HG03025 (cell line): ENCODE results near the gene LILRB5.
"Not testable (repeated sequence)": the region's sequence is repeated elsewhere in the genome, so short reads cannot be mapped to it uniquely, and the experiment has no call there.

Experiments
- ATAC-seq: cut with Tn5 transposase; IDR thresholded peaks from one replicate; pipeline ENCODE4 v1.9.1; 2021; ENCODE audit warnings: mild to moderate bottlenecking, moderate library complexity; ENCODE audit not compliant: unreplicated experiment, low FRiP score

LILRB5 gene

GRCh38 chr19:54257116-54257480 is at the start of gene LILRB5:
Gene LILRB5 (minus strand): TSS chr19:54257273. CDS start chr19:54257193, 80 bp downstream.
- ATAC-seq: no peak

DNA sequence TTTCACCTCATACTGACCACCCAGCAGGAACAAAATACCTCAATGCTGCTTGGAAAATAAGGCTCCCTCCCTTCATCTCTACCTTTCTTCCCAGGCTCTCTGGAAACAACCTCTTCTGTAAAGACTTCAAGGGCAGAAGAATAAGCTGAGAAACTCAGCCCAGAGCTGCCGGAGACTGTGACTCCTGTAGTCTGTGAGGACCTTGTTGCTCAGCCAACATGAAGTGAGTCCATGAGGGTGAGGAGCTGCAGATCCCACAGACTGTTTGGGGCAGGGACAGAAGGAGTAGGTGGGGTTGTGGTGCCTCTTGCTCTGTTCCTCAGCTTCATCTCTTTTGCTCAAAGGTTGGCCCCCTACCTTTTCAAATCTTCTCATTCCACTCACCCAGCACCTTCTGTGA is 48.1 kb upstream of the LILRB5 start:
- ATAC-seq: no peak

DNA sequence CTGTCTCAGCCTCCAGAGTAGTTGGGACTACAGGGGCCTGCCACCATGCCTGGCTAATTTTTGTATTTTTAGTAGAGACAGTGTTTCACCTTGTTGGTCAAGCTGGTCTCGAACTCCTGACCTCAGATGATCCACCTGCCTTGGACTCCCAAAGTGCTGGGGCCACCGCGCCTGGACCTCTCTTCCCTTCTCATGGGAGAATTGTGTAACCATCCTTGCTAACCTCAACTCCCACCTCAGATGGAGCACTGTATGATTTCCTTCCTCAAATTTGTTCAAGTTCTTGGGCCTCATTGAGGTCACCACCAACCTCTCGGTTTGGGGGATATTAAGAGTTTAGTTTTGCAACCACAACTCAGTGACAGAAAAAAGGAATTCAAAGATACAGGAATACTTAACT is 45.2 kb upstream of the LILRB5 start:
- no peak for ATAC-seq

DNA sequence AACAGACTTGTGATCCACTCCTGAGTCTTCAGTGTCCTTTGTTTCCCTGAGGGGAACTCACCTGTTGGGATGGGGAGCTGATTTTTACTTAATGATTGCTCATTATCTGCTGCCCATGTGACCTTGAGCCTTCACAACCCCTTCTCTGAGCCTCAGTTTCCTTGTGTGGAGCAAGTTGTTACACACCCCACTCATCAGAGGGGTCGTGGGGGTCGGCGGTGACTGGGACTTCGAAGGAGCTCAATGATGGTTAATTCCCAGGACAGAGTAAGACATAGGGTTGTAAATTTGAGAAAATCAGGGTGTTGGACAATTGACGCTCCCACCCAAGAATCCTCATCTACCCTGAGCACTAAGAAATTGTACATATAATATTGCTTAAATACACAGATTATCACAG is 42.4 kb upstream of the LILRB5 start:
- ATAC-seq: no peak

DNA sequence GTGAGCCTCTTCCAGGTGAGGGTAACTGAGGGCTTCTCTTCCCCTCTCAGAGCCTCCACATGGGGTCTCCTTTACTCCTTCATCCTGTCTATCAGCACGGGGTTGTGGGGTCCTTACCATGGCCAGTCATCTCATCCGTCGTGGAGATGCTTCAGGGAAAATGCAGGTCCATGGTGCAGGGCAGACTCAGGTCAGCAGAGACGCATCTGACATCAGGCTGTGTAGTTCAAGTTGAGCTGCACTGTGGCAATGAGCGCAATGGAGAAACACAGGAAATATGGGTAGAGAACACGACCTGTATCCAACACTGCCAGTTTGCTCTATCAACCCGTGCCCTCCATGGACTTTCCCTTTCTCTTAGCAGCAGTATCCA is 42.0 kb upstream of the LILRB5 start:
- ATAC-seq: no peak

DNA sequence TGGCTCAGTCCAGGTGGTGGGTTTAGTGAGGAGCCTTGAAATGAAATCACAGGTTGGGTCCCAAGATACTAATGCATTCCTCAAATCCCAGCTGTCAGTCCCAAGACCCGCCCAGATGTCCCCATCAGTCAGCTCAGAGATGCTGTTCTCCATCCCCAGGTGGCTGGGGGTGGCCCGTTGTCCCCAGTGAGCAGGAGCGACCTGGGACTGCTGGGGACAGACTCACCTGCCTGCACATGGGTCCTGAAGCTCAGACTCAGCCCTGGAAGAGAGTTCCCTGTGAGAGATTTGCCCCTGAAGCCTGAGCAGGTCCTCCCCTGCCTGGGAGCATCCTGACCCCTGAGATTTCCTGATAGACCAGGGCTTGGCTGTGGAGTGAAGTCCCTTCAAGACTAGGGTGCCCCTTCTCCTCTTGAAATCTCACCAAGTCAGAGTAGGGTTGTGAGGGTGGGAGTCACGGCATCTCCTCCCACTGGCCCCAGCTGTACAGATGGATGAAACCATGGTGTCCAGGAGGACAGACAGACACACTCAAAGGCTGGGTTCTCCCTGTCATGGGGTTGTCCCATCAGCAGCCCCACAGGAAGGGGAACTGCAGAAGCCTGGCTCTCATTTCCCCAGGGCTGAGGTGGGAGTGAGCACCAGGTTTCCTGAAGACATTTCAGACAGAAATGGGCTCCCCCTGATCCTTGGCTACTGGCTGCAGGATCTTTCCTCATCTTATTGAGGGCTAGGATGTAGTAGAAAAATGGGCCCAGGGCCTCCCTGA is 41.5 kb upstream of the LILRB5 start:
- ATAC-seq: no peak

GRCh38 chr19:54297759-54298305 is 40.8 kb upstream of the LILRB5 start:
- ATAC-seq: no peak

GRCh38 chr19:54294539-54294938 is 37.5 kb upstream of the LILRB5 start:
- no peak for ATAC-seq

GRCh38 chr19:54289160-54289559 is 32.1 kb upstream of the LILRB5 start:
- not testable (repeated sequence) for ATAC-seq

- no peak for ATAC-seq
Measured at GRCh38 chr19:54287456-54287855, 30.4 kb upstream of the LILRB5 start.

GRCh38 chr19:54286283-54286682 is 29.2 kb upstream of the LILRB5 start:
- ATAC-seq: not testable (repeated sequence)

DNA sequence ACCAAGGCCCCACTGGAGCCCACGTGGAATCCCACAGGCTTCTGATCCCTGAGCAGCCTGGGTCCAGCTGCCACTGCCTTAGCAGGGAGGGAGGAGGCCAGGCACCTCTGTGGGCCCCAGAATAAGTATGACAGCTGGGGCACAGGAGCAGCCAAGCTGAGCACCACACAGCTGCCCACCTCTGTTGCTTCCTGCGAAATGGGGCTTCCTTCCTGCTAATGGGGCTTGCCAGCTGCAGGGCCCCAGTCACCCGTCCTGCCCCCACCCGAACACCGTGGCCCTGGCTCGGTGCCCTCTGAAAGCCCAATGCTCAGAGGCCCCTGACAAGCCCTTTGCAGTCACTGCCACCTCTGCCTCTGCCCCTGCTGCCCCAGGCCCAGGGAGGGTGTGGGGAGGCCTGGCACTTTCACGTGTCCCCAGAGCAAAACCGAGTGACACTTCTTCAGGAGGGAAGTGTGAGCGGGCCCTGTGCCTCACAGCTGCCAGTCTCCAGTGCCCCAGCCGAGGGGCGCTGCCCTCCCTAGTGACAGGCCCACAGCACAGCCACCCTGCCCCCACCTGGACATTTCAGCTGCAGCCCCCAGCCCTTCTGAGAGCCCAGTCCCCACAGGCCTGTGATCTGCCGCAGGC is 28.5 kb upstream of the LILRB5 start:
- not testable (repeated sequence) for ATAC-seq

- ATAC-seq: no peak
Measured at GRCh38 chr19:54282686-54283470, 25.8 kb upstream of the LILRB5 start.

- ATAC-seq: not testable (repeated sequence)
Measured at GRCh38 chr19:54281729-54282075, 24.6 kb upstream of the LILRB5 start.

DNA sequence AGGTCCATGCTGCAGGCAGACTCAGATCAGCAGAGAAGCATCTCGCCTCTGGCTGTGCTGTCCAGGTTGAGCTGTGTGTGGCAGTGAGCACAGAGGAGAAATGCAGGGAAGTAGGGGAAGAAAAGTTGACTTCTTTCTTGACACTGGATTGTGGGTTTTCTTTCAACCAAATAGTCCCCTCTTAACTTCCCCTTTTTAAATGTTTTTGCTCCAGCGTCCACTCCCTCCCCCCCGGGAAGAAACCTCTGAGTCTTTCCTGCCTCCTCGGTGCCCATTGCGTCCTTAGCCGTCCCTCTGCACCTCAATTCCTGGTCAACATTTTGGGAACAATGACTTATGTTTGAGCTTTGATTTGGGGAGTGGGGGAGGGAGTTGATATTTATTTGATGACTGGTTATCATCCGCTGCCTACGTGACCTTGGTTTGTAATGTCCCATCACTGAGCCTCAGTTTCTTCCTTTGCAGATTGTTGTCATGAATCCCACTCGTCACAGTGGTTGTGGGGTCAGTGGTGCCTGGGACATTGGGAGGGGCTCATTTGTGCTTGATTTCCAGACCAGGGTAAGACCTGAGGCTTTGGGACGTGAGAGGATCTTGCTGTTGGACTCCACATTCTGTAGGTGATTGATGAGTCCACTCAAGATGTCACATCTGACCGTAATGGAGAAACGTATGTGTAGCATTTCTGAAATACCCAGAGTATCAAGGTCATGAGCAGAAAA is 24.1 kb upstream of the LILRB5 start, which contains the start of gene LILRB2:
Gene LILRB2, minus strand, starts transcription at position 104 of the 722 bp plus-strand sequence. CDS start 614 bp downstream, outside the sequence.
- ATAC-seq: no peak

DNA sequence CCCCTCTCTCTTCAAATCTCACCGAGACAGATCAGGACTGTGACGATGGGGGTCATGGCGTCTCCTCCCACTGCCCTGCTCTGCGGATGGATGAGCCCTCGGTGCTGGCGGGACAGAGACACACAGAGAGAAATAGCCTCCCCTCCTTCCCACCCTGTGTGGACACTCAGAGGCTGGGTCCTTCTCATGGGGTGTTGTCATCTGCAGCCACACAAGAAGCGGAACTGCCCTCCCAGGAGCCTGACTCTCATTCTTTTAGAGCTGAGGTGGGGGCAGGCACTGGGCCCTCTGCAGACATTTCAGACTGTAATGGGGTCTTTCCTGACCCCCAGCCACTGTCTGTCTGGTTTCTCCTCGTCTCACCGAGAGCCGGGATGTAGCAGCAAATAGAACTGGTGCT is 23.4 kb upstream of the LILRB5 start:
- not testable (repeated sequence) for ATAC-seq

DNA sequence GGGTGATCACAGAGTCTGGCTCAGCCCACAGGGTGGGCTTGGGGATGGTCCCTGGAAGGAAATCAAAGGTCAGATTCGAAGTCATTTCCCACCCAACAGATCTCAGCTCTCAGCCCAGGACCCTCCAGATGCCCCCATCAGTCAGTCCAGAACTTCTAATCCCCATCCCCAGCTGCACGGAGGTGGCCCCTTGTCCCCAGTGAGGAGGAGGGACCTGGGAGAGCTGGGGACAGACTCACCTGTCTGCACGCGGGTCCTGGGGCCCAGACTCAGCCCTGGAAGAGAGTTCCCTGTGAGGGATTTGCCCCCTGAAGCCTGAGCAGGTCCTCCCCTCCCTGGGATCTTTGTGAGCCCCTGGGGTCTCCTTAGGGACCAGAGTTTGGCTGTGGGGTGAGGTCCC is 23.0 kb upstream of the LILRB5 start:
- ATAC-seq: not testable (repeated sequence)

DNA sequence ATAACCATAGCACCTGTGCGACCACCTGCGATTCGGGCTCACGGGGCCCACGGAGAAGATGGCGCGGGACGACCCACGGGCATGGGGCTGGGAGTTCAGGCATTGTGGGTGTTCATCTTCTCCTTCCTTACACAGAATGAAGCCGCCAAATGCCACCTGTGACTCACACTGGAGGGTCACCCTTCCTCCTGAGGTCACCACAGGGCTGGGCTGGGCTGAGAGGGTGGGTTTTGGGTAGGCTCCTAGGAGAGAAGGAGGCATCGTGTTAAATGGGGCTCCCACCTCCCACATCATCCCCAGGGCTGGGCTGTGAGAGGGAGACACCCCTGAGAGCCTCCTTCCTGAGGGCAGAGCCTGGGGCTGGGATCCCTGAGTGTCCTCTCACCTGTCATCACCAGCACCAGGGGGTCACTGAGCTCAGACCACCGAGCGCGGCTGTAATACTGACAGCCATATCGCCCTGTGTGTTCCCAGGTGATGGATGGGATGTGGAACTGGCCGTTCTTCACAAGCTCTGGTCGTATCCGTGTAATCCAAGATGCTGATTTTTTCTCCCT is 22.4 kb upstream of the LILRB5 start:
- ATAC-seq: no peak

DNA sequence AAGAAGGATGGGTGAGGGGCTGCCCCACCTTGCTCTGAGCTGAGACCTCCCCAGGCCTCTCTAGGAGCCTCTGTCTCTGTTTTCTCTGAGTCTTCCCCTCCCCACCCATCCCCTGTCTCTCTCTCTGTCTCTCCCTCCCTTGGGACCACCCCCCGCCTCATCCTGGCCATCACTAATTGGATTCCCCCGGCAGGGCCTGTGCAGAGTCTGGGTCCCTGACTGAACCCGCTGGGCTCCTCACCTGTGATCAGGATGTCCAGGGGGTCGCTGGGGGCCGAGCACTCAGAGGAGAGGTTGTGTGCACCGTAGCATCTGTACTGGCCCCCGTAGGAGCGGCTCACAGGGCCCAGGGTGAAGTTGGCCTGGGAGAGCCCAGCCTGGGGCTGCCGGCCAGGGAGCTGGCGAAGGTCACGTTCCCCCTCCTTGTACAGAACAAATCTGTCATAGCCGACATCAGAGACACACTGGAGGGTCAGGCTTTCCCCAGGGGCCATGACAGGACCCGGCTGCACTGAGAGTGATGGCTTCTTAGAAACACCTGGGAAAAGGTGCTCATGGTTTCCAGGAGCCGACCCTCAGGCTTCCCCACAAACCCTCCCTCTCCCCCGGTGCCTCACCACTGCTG is 21.6 kb upstream of the LILRB5 start:
- not testable (repeated sequence) for ATAC-seq

GRCh38 chr19:54278056-54278455 is 21.0 kb upstream of the LILRB5 start:
- ATAC-seq: not testable (repeated sequence)
